Measurements from ENCODE around the gene JAZF1.
"Not testable (repeated sequence)": the region's sequence is repeated elsewhere in the genome, so short reads cannot be mapped to it uniquely, and the experiment has no call there.

JAZF1 gene

GRCh38 chr7:27914409-27914808, 266.2 kb downstream of the JAZF1 start:
- no peak for DNase-seq (ENCODE audit: low read depth in 2 of 2)

- DNase-seq (ENCODE audit: low read depth in 2 of 2) = no peak
Observed at GRCh38 chr7:27912751-27913150, 267.8 kb downstream of the JAZF1 start.

GRCh38 chr7:27911920-27912319, 268.7 kb downstream of the JAZF1 start:
- DNase-seq (ENCODE audit: low read depth in 2 of 2) = no peak

- DNase-seq (ENCODE audit: low read depth in 2 of 2) = no peak
Observed at GRCh38 chr7:27910326-27910725, 270.3 kb downstream of the JAZF1 start.

GRCh38 chr7:27908534-27909165, 271.9 kb downstream of the JAZF1 start:
- DNase-seq (ENCODE audit: low read depth in 2 of 2) = no peak

- no peak for DNase-seq (ENCODE audit: low read depth in 2 of 2)
Observed at GRCh38 chr7:27906385-27907091, 274.1 kb downstream of the JAZF1 start.

GRCh38 chr7:27905951-27906350, 274.6 kb downstream of the JAZF1 start:
- DNase-seq (ENCODE audit: low read depth in 2 of 2) = no peak

- no peak for DNase-seq (ENCODE audit: low read depth in 2 of 2)
Observed at GRCh38 chr7:27901028-27901760, 279.4 kb downstream of the JAZF1 start.

GRCh38 chr7:27900006-27900405, 280.6 kb downstream of the JAZF1 start:
- no peak for DNase-seq (ENCODE audit: low read depth in 2 of 2)

GRCh38 chr7:27899601-27900000, 281.0 kb downstream of the JAZF1 start:
- peak in 1 of 2 donors; percentile 10 for DNase-seq (ENCODE audit: low read depth in 2 of 2)

- no peak for DNase-seq (ENCODE audit: low read depth in 2 of 2)
Observed at GRCh38 chr7:27897441-27897847, 283.2 kb downstream of the JAZF1 start.

GRCh38 chr7:27897001-27897400, 283.6 kb downstream of the JAZF1 start:
- DNase-seq (ENCODE audit: low read depth in 2 of 2) = no peak

- no peak for DNase-seq (ENCODE audit: low read depth in 2 of 2)
Observed at GRCh38 chr7:27895551-27895950, 285.0 kb downstream of the JAZF1 start.

GRCh38 chr7:27890205-27890849, 290.3 kb downstream of the JAZF1 start:
- DNase-seq (ENCODE audit: low read depth in 2 of 2) = no peak

GRCh38 chr7:27889800-27890199, 290.8 kb downstream of the JAZF1 start:
- DNase-seq (ENCODE audit: low read depth in 2 of 2) = no peak

- no peak for DNase-seq (ENCODE audit: low read depth in 2 of 2)
Observed at GRCh38 chr7:27888736-27889135, 291.9 kb downstream of the JAZF1 start.

GRCh38 chr7:27886710-27887109, 293.9 kb downstream of the JAZF1 start:
- DNase-seq (ENCODE audit: low read depth in 2 of 2) = not testable (repeated sequence)

- no peak for DNase-seq (ENCODE audit: low read depth in 2 of 2)
Observed at GRCh38 chr7:27885652-27886051, 294.9 kb downstream of the JAZF1 start.

- DNase-seq (ENCODE audit: low read depth in 2 of 2) = no peak
Observed at GRCh38 chr7:27883696-27884095, 296.9 kb downstream of the JAZF1 start.

GRCh38 chr7:27876756-27877155, 303.8 kb downstream of the JAZF1 start:
- no peak for DNase-seq (ENCODE audit: low read depth in 2 of 2)

- no peak for DNase-seq (ENCODE audit: low read depth in 2 of 2)
Observed at GRCh38 chr7:27875832-27876231, 304.8 kb downstream of the JAZF1 start.

- DNase-seq (ENCODE audit: low read depth in 2 of 2) = no peak
Observed at GRCh38 chr7:27875061-27875460, 305.5 kb downstream of the JAZF1 start.
